ENCODE measurements around the gene ACHE. TPM values are rescaled to one million over a fixed set of nuclear protein-coding genes. Genes with fewer than 3 reads are reported as not detected.

Gene ACHE
- total and polyA plus RNA-seq, 2 of the 13 experiments (the other 11 are each of a cell fraction or from before 2014, with no cell fraction given), result 0.18 to 0.40 TPM

- Histone ChIP-seq H3K36me3 (replicated peaks in 1 of 2; ENCODE audit: control insufficient read depth in 1 of 2, insufficient read depth in 2 of 2, low read length in 2 of 2) (peaks cover 34 to 71% of the 10 kb centered on the region in 2 experiments), H3K27ac (ENCODE audit: extremely low read length, insufficient read depth, low read length) (no peak overlapping the region), H3K4me3 (replicated peaks in 1 of 3; ENCODE audit: insufficient read depth in 1 of 3, low read depth in 2 of 3, low read length in 3 of 3) (no peak overlapping the region), H3K79me2 (ENCODE audit: insufficient read depth, low read length) (peaks cover 11% of the 10 kb centered on the region), H4K20me1 (ENCODE audit: insufficient read depth, low read length) (no peaks in the 10 kb centered on the region), H3K9me3 (ENCODE audit: low read length) (no peaks in the 10 kb centered on the region), H2AFZ (ENCODE audit: low read length) (no peak overlapping the region), H3K27me3 (ENCODE audit: control insufficient read depth in 1 of 2, insufficient read depth in 2 of 2, low read length in 2 of 2) (no peaks in the 10 kb centered on the region), H3K4me2 (ENCODE audit: low read depth, low read length) (no peak overlapping the region), H3K4me1 (ENCODE audit: insufficient read depth, low read length) (peaks cover 58% of the 10 kb centered on the region), H3K9ac (ENCODE audit: insufficient read depth, low read depth, low read length) (no peak overlapping the region)
- CTCF ChIA-PET (ENCODE audit: low intra/inter-chr PET ratio, low total read pairs), result no interaction called here
- 98% methylated on average over 23 of the region's 27 CpGs for WGBS (ENCODE audit: low lambda C conversion rate)
- POLR2A ChIA-PET, result interaction anchor here (6.0 kb wide), 1 partner anchor 11 kb away, joined by 141 read pairs; the partner anchor contains the start of gene SRRT
- no peak for DNase-seq (ENCODE audit: low spot score)
- intact Hi-C loops (cut with micrococcal nuclease; ENCODE audit: unreplicated experiment), result no loop called here
- TF ChIP-seq ZKSCAN1 (IDR thresholded peaks at IDR 0.05; ENCODE audit: low read length), result no peak
- peak; percentile 33 for TF ChIP-seq RBM22 (optimal IDR thresholded peaks at IDR 0.05; ENCODE audit: low read length)
- peak; percentile 24 for TF ChIP-seq AGO2 (optimal IDR thresholded peaks at IDR 0.05; ENCODE audit: low read depth, low read length)
- no peak for TF ChIP-seq SAFB2 (CRISPR knock-in tag; IDR thresholded peaks at IDR 0.05; ENCODE audit: borderline replicate concordance, low read depth)
- peak; percentile 9 for TF ChIP-seq PRPF4 (IDR thresholded peaks at IDR 0.05; ENCODE audit: low read depth, low read length, poor library complexity, severe bottlenecking)
- no peak for TF ChIP-seq ZNF674 (CRISPR knock-in tag; IDR thresholded peaks at IDR 0.05; ENCODE audit: low read depth)
- no peak for TF ChIP-seq HNF4A (CRISPR knock-in tag; IDR thresholded peaks at IDR 0.05)
- no peak for TF ChIP-seq ZMYM4 (CRISPR knock-in tag; IDR thresholded peaks at IDR 0.05)
- peak; percentile 55; the same call in 1 of the 2 replicates for TF ChIP-seq POLR2G (IDR thresholded peaks at IDR 0.05; ENCODE audit: low read depth, low read length)
- TF ChIP-seq RBFOX2 (IDR thresholded peaks at IDR 0.05; ENCODE audit: low read depth, low read length), result peak; percentile 30; the same call in 1 of the 2 replicates
- peak; percentile 52 for TF ChIP-seq ZNF629 (CRISPR knock-in tag; conservative IDR thresholded peaks at IDR 0.05)
- TF ChIP-seq BRCA1 (CRISPR knock-in tag; IDR thresholded peaks at IDR 0.05), result no peak
- no peak for TF ChIP-seq ZNF770 (CRISPR knock-in tag; IDR thresholded peaks at IDR 0.05)
- TF ChIP-seq ZNF746 (CRISPR knock-in tag; IDR thresholded peaks at IDR 0.05), result no peak
- TF ChIP-seq HES4 (CRISPR knock-in tag; IDR thresholded peaks at IDR 0.05; ENCODE audit: borderline replicate concordance), result no peak
- no peak for FAIRE-seq
- in situ Hi-C loops (cut with HindIII; ENCODE audit: extremely low pct_ligation_motif_present, low pct_unique_long_range_greater_than_20kb), result loop anchor here (25.0 kb wide), 1 partner anchor 401 kb away; no protein-coding TSS in a partner anchor
- ATAC-seq, result no peak
- no TSS peak for BruUV-seq (replicated peaks)
These were observed 9.3 kb downstream of the ACHE start for GRCh38 chr7:100886142-100886935.

Measured in HepG2 (cell line).